Posterior cingulate gyrus (tissue), 11 donors: ENCODE results near the gene LASP1.

Source experiments
- DNase-seq, 10 donors: peaks; one replicate each; pipeline versions ENCODE4 v3.0.0 to v3.0.0-alpha.2; 2020 to 2021; ENCODE audit warnings: mixed read lengths in 3 of 10
- intact Hi-C: fragments of 100-400 bp; cut with DNase I; formaldehyde crosslinking; loops from one replicate; pipeline ENCODE4 v1.15.1; 2023

The LASP1 gene

GRCh38 chr17:38883592-38884526, 14.0 kb downstream of the LASP1 start:
- intact Hi-C loops = no loop called here
- DNase-seq = no peak

- no peak for DNase-seq
- intact Hi-C loops = no loop called here
Measured at GRCh38 chr17:38885044-38885727, 15.3 kb downstream of the LASP1 start.

- peak in 9 of 10 donors; percentile 34 to 93 (median 67) for DNase-seq
- intact Hi-C loops = no loop called here
Measured at GRCh38 chr17:38885728-38886642, 16.1 kb downstream of the LASP1 start.

- DNase-seq = no peak
- intact Hi-C loops = no loop called here
Measured at GRCh38 chr17:38886643-38887010, 16.8 kb downstream of the LASP1 start.

GRCh38 chr17:38888842-38889241, 19.0 kb downstream of the LASP1 start:
- no peak for DNase-seq
- intact Hi-C loops = no loop called here

GRCh38 chr17:38889745-38890409, 20.0 kb downstream of the LASP1 start:
- DNase-seq = no peak
- intact Hi-C loops = no loop called here

GRCh38 chr17:38890410-38890746, 20.5 kb downstream of the LASP1 start:
- intact Hi-C loops = no loop called here
- no peak for DNase-seq

- intact Hi-C loops = no loop called here
- no peak for DNase-seq
Measured at GRCh38 chr17:38891441-38891840, 21.6 kb downstream of the LASP1 start.

GRCh38 chr17:38892083-38892482, 22.2 kb downstream of the LASP1 start:
- intact Hi-C loops = no loop called here
- peak in 1 of 10 donors; percentile 48 for DNase-seq

GRCh38 chr17:38892620-38893019, 22.8 kb downstream of the LASP1 start:
- intact Hi-C loops = no loop called here
- peak in 1 of 10 donors; percentile 63 for DNase-seq

GRCh38 chr17:38893113-38893512, 23.3 kb downstream of the LASP1 start:
- DNase-seq = no peak
- intact Hi-C loops = no loop called here

- intact Hi-C loops = no loop called here
- DNase-seq = peak in 8 of 10 donors; percentile 32 to 92 (median 48)
Measured at GRCh38 chr17:38893607-38894006, 23.7 kb downstream of the LASP1 start.

GRCh38 chr17:38894276-38894675, 24.4 kb downstream of the LASP1 start:
- no peak for DNase-seq
- intact Hi-C loops = no loop called here

GRCh38 chr17:38896346-38896954, 26.6 kb downstream of the LASP1 start:
- DNase-seq = no peak
- intact Hi-C loops = no loop called here

GRCh38 chr17:38897176-38897575, 27.3 kb downstream of the LASP1 start:
- intact Hi-C loops = no loop called here
- DNase-seq = peak in 1 of 10 donors; percentile 79

GRCh38 chr17:38897671-38898290, 27.9 kb downstream of the LASP1 start:
- intact Hi-C loops = no loop called here
- DNase-seq = no peak

GRCh38 chr17:38898291-38898679, 28.4 kb downstream of the LASP1 start:
- DNase-seq = no peak
- intact Hi-C loops = no loop called here

- DNase-seq = no peak
Measured at GRCh38 chr17:38898812-38899348, 29.0 kb downstream of the LASP1 start.

GRCh38 chr17:38899421-38899820, 29.6 kb downstream of the LASP1 start:
- intact Hi-C loops = no loop called here
- no peak for DNase-seq

More at GRCh38 chr17:38898812-38899348, 29.0 kb downstream of the LASP1 start:
- intact Hi-C loops = no loop called here
